Transverse colon (tissue), 4 donors: ENCODE measurements around the gene XIST. TPM values are rescaled to one million over a fixed set of nuclear protein-coding genes. Genes with fewer than 3 reads are reported as not detected.
"Not testable (repeated sequence)": the region's sequence is repeated elsewhere in the genome, so short reads cannot be mapped to it uniquely, and the experiment has no call there.

ENCODE experiments used
- DNase-seq: peaks from one replicate; pipeline ENCODE4 v3.0.0-alpha.2; 2019
- H3K27ac ChIP-seq, 4 donors: fragments of 200-600 bp; sonication (generic); 2 replicates each; pipeline ENCODE4 v1.5.1; 2016 to 2018; ENCODE audit warnings: inconsistent platforms in 4 of 4
- H3K27me3 ChIP-seq: fragments of 200-600 bp; sonication (generic); 2 replicates; pipeline ENCODE4 v1.5.1; 2017; ENCODE audit warnings: inconsistent platforms
- H3K36me3 ChIP-seq, 4 donors: fragments of 200-600 bp; sonication (generic); 2 replicates each; pipeline ENCODE4 v1.5.1; 2017 to 2019; ENCODE audit warnings: inconsistent platforms in 4 of 4
- H3K4me1 ChIP-seq, 4 donors: fragments of 200-600 bp; sonication (generic); 2 replicates each; pipeline ENCODE4 v1.5.1; 2017 to 2020; ENCODE audit warnings: inconsistent platforms in 4 of 4
- H3K4me3 ChIP-seq, 4 donors: fragments of 200-600 bp; sonication (generic); 1 replicate in 1 of 4; 2 replicates in 3 of 4; pipeline versions ENCODE4 v1.5.1 to v1.6.1; 2017 to 2019; ENCODE audit warnings: inconsistent platforms in 4 of 4
- H3K9me3 ChIP-seq, 2 donors: fragments of 200-600 bp; sonication (generic); 2 replicates each; pipeline ENCODE4 v1.5.1; 2017 to 2019; ENCODE audit warnings: inconsistent platforms in 2 of 2
- EP300 ChIP-seq: sonication (generic); formaldehyde crosslinking; IDR thresholded peaks from one replicate; pipeline ENCODE4 v1.6.1; 2017; ENCODE audit warnings: antibody characterized with exemption, low read depth
- POLR2A ChIP-seq: fragments of 450-650 bp; IDR thresholded peaks from one replicate; pipeline ENCODE4 v1.6.1; 2016; ENCODE audit warnings: antibody characterized with exemption, mild to moderate bottlenecking, moderate library complexity
- POLR2AphosphoS5 ChIP-seq, 3 donors: sonication (generic); formaldehyde crosslinking; IDR thresholded peaks; one replicate each; pipeline ENCODE4 v1.6.1; 2016; ENCODE audit warnings: antibody characterized with exemption in 3 of 3
- WGBS, 2 donors: methylation state at CpG; one replicate each; pipeline ENCODE4 v1.1.5; 2018; ENCODE audit warnings: low coverage in 1 of 2; 5-methylcytosine and 5-hydroxymethylcytosine counted together
- in situ Hi-C, 4 donors: fragments of 200-750 bp; cut with MboI; loops; one replicate each; pipeline versions ENCODE4 v1.15.0 to v1.15.1; 2017; ENCODE audit warnings: low sequenced_read_pairs in 3 of 4, low pct_ligation_motif_present in 1 of 4, low pct_unique_long_range_greater_than_20kb in 1 of 4
- intact Hi-C: fragments of 100-400 bp; cut with DNase I; formaldehyde crosslinking; loops from one replicate; pipeline ENCODE4 v1.15.1; 2023; ENCODE audit warnings: low total_unique reads
- total RNA-seq, 4 donors: library from RNA; depleted of rRNA; stranded (reverse); fragments of >200 nt; gene quantifications; one replicate each; pipeline ENCODE4 v1.1.0, GENCODE V29; 2016
- TF ChIP-seq, protein P1 (sequence below), 5 experiments: fragments of 200-600 bp in 3 of 5; fragments of 450-650 bp in 2 of 5; sonication (generic) in 3 of 5; IDR thresholded peaks; 1 replicate in 2 of 5; 2 replicates in 3 of 5; pipeline ENCODE4 v1.5.1; 2016 to 2017; ENCODE audit warnings: antibody characterized with exemption in 5 of 5, inconsistent platforms in 3 of 5, mild to moderate bottlenecking in 2 of 5, moderate library complexity in 1 of 5

XIST gene
- total RNA-seq, 4 donors from 2014 or later, result 0.27 to 709 (median 242) TPM

DNA sequence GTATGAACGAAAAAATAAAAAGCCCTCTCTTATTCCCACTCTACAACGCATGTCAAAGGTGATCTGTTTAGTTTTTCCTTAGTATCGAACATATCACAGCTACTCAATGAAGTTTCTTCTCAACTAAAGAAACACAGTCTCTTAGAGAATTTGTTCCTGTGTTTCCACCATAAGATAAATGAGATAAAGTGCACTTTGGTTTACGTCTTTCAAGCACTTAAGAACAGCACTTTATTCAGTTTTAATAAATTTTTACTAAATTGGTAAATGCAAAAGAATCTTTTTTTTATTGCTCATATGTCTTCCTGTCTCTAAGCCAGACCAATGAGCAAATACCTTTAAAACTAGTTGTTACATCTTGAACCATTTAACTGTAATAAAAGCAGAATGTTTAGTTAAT lies 29.7 kb downstream of the XIST start:
- TF ChIP-seq POLR2A, result no peak
- no peaks in the 10 kb centered on the region for H3K4me1 ChIP-seq
- DNase-seq, result no peak
- no peak overlapping the region for H3K27ac ChIP-seq
- intact Hi-C loops (no loop called here), in situ Hi-C loops (no loop called here)
- H3K4me3 ChIP-seq, result no peak overlapping the region
- H3K9me3 ChIP-seq, result no peaks in the 10 kb centered on the region
- no peaks in the 10 kb centered on the region for H3K27me3 ChIP-seq
- H3K36me3 ChIP-seq, result no peaks in the 10 kb centered on the region
- WGBS, 2 donors, result 89 to 91% methylated on average over 3 to 4 of the region's 4 CpGs

DNA sequence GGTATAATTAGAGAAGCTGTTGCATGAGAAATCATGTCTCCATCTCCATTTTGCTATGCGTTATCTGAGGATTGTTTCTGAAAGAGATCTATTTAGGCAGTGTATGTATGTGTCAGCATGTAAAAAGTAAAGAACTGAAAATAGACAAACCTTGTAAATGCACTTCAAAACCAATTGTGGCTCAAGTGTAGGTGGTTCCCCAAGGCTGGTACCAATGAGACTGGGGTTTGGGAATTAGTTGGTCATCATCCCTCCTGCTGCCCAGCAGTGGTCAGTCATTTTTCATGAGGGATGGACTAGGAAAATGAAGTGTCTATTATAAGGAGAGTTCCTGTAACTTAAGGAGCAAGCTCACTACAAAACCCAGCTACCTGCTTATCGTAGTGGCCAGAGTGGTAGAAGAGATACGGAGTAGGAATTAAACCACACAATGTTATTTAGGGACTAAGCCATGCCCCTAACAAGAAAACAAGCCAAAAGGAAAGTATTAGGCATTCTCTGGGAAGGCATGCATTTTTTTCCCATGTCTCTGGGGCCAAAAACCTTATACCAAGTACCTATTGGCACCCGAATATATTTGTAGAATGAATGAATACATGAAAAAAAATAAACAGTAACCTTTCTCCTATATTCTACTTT lies 30.5 kb downstream of the XIST start:
- Histone ChIP-seq H3K36me3 (no peaks in the 10 kb centered on the region), H3K4me1 (no peaks in the 10 kb centered on the region), H3K27me3 (no peaks in the 10 kb centered on the region), H3K27ac (no peak overlapping the region), H3K4me3 (no peak overlapping the region), H3K9me3 (no peaks in the 10 kb centered on the region)
- in situ Hi-C loops, result no loop called here
- no peak for DNase-seq
- WGBS, 2 donors, result 92 to 100% methylated on average over 1 to 4 of the region's 4 CpGs
- intact Hi-C loops, result no loop called here
- TF ChIP-seq EP300 (no peak), POLR2AphosphoS5 (IDR thresholded peaks at IDR 0.05) (no peak), POLR2A (no peak)
- TF ChIP-seq, protein P1, sequence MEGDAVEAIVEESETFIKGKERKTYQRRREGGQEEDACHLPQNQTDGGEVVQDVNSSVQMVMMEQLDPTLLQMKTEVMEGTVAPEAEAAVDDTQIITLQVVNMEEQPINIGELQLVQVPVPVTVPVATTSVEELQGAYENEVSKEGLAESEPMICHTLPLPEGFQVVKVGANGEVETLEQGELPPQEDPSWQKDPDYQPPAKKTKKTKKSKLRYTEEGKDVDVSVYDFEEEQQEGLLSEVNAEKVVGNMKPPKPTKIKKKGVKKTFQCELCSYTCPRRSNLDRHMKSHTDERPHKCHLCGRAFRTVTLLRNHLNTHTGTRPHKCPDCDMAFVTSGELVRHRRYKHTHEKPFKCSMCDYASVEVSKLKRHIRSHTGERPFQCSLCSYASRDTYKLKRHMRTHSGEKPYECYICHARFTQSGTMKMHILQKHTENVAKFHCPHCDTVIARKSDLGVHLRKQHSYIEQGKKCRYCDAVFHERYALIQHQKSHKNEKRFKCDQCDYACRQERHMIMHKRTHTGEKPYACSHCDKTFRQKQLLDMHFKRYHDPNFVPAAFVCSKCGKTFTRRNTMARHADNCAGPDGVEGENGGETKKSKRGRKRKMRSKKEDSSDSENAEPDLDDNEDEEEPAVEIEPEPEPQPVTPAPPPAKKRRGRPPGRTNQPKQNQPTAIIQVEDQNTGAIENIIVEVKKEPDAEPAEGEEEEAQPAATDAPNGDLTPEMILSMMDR (IDR thresholded peaks at IDR 0.05), result no peak

DNA sequence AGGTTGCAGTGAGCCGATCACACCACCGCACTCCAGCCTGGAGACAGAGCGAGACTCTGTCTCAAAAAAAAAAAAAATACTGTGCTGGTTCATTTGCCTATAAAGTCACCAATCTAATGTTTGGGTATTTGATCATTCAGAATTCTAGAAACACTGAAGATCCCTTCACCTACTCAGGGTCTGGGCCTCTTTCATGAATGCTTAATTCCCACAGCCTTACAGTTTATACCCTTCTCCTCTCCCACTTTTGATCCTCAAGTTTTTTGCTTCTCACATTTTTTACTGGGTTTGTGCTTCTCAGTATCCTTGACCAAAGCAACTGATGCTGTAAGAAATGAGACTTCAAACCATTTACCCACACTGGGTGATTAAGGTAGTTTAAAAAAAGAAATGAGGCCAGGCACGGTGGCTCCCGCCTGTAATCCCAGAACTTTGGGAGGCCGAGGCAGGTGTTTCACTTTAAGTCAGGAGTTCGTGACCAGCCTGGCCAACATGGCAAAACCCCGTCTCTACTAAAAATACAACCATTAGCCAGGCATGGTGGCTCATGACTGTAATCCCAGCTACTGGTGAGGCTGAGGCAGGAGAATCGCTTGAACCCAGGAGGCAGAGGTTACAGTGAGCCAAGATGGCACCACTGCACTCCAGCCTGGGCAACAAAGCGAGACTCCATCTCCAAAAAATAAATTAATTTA lies 32.5 kb downstream of the XIST start:
- H3K27ac ChIP-seq, H3K4me3 ChIP-seq, H3K27me3 ChIP-seq, DNase-seq, H3K9me3 ChIP-seq, H3K4me1 ChIP-seq, H3K36me3 ChIP-seq, in situ Hi-C loops, intact Hi-C loops: not testable (repeated sequence)
- WGBS, 2 donors, result 93 to 100% methylated on average over 3 to 10 of the region's 10 CpGs

DNA sequence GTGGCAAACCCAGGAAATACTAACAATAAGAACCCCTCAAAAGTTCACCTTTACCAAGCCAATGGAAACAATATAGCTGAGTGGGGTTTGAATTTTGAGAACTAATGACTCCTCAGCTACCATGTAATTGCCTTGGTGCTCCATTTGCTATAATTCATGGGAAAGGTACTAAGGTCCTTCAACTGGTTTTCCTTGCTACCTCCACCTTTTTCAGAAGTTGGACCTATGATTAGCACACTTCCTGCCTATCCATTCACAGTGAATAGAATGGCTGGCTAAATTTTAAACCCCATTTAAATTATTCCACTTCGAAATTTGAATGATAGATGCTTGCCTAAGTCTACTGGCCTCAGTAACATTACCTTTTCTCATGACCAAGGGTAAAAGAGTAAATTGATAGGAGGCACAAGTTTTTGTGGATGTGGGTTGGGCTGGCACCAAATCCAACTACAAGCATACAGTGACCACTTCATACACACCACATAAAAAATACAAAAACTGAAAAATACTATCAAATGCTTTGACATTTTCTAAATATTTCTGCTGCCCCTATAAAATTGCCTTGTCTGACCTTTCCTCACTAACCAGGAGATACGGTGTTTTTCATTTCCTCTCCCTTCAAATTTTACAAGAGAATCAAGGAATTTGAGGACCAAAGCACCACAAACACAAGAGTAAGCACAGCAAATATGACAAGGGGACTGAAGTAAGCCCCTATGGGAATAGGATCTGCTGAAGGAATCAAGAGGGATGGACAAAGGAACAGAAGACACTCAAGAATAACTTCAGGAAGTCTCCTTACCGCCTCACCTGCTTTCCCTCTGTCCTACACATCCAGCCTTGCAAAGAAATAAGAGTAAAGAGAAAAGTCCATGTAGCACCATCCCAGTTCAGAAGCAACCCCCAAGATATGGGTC lies 34.1 kb downstream of the XIST start:
- WGBS, 2 donors, result 78 to 100% methylated on average over 2 to 3 of the region's 3 CpGs
- Histone ChIP-seq H3K36me3 (no peaks in the 10 kb centered on the region), H3K4me3 (no peak overlapping the region), H3K4me1 (no peaks in the 10 kb centered on the region), H3K27me3 (no peaks in the 10 kb centered on the region), H3K9me3 (no peaks in the 10 kb centered on the region), H3K27ac (no peak overlapping the region)
- TF ChIP-seq EP300 (no peak), POLR2A (no peak), POLR2AphosphoS5 (IDR thresholded peaks at IDR 0.05) (no peak)
- TF ChIP-seq, protein P1 (IDR thresholded peaks at IDR 0.05), result no peak
- in situ Hi-C loops (no loop called here), intact Hi-C loops (no loop called here)
- DNase-seq, result no peak
